HepG2 (cell line): Measurements from ENCODE around the gene WDR45B. TPM values are rescaled to one million over a fixed set of nuclear protein-coding genes. Genes with fewer than 3 reads are reported as not detected.

Experiments used
- DNMT1 ChIP-seq: sonication (generic); formaldehyde crosslinking; IDR thresholded peaks from 2 replicates; pipeline ENCODE4 v1.5.1; 2020; ENCODE audit warnings: mild to moderate bottlenecking, missing genetic modification reagents
- EEA1 ChIP-seq: sonication (generic); formaldehyde crosslinking; IDR thresholded peaks from 2 replicates; pipeline ENCODE4 v1.5.1; 2020; ENCODE audit warnings: mild to moderate bottlenecking, missing genetic modification reagents, borderline replicate concordance
- HES4 ChIP-seq: sonication (generic); formaldehyde crosslinking; IDR thresholded peaks from 2 replicates; pipeline ENCODE4 v1.9.0; 2021; ENCODE audit warnings: mild to moderate bottlenecking, missing genetic modification reagents, borderline replicate concordance
- HNRNPK ChIP-seq: fragments of 200-400 bp; formaldehyde crosslinking; IDR thresholded peaks from 2 replicates; pipeline ENCODE4 v1.6.1; 2018; ENCODE audit warnings: low read length, low read depth, moderate library complexity, mild to moderate bottlenecking; ENCODE audit not compliant: poor library complexity, severe bottlenecking
- KDM6A ChIP-seq: IDR thresholded peaks from 2 replicates; pipeline ENCODE4 v1.6.1; 2016; ENCODE audit warnings: low read depth
- KLF12 ChIP-seq: sonication (generic); formaldehyde crosslinking; IDR thresholded peaks from 2 replicates; pipeline ENCODE4 v1.4.0; 2020; ENCODE audit warnings: missing genetic modification reagents, borderline replicate concordance
- KLF13 ChIP-seq: sonication (generic); formaldehyde crosslinking; IDR thresholded peaks from 2 replicates; pipeline ENCODE4 v1.4.0; 2020; ENCODE audit warnings: mild to moderate bottlenecking, missing genetic modification reagents
- MAF1 ChIP-seq: sonication (generic); formaldehyde crosslinking; IDR thresholded peaks from 2 replicates; pipeline ENCODE4 v1.5.0; 2020; ENCODE audit warnings: missing genetic modification reagents, borderline replicate concordance
- PITX1 ChIP-seq: sonication (generic); formaldehyde crosslinking; IDR thresholded peaks from 2 replicates; pipeline ENCODE4 v1.5.1; 2020; ENCODE audit warnings: mild to moderate bottlenecking, missing genetic modification reagents
- POLR2A ChIP-seq, 2 experiments: IDR thresholded peaks; 2 replicates each; pipeline ENCODE4 v1.6.1; 2011; ENCODE audit warnings: low read depth in 2 of 2, low read length in 2 of 2, mild to moderate bottlenecking in 1 of 2, moderate library complexity in 1 of 2; ENCODE audit not compliant: insufficient read depth in 1 of 2
- ZNF160 ChIP-seq: sonication (generic); formaldehyde crosslinking; IDR thresholded peaks from 2 replicates; pipeline ENCODE4 v1.8.0; 2022; ENCODE audit warnings: mild to moderate bottlenecking, inconsistent platforms, missing genetic modification reagents
- ZNF235 ChIP-seq: sonication (generic); formaldehyde crosslinking; IDR thresholded peaks from 2 replicates; pipeline ENCODE4 v1.8.1; 2023; ENCODE audit warnings: mild to moderate bottlenecking, missing genetic modification reagents, borderline replicate concordance
- ZNF441 ChIP-seq: sonication (generic); formaldehyde crosslinking; IDR thresholded peaks from 2 replicates; pipeline ENCODE4 v1.7.0; 2021; ENCODE audit warnings: missing genetic modification reagents, borderline replicate concordance
- ZNF652 ChIP-seq: IDR thresholded peaks from 2 replicates; pipeline ENCODE4 v1.6.1; 2016; ENCODE audit warnings: low read depth, borderline replicate concordance
- polyA plus RNA-seq, 8 experiments: library from polyadenylated mRNA; depleted of rRNA in 3 of 8; stranded (reverse) in 7 of 8; unstranded in 1 of 8; fragments of >200 nt; fragmentation: Illumina TruSeq in 4 of 8; extraction: Trizol in 4 of 8; gene quantifications; 2 replicates each; pipeline versions ENCODE4 v1.2.1 to v1.2.3, GENCODE V29; 2011 to 2016; ENCODE audit warnings: low read depth in 4 of 8, missing spikeins in 1 of 8, mixed read lengths in 1 of 8; ENCODE audit not compliant: insufficient read depth in 1 of 8
- total RNA-seq, 5 experiments: library from RNA; depleted of rRNA; stranded (reverse); fragments of >200 nt; fragmentation: Illumina TruSeq; extraction: Trizol; gene quantifications; 2 replicates each; pipeline ENCODE4 v1.2.3, GENCODE V29; 2016; ENCODE audit warnings: low read depth in 1 of 5
- TF ChIP-seq, protein P1 (sequence below): sonication (generic); formaldehyde crosslinking; IDR thresholded peaks from 2 replicates; pipeline ENCODE4 v1.5.1; 2020; ENCODE audit warnings: mild to moderate bottlenecking, missing genetic modification reagents, moderate library complexity
- TF ChIP-seq, protein P2 (sequence below): sonication (generic); formaldehyde crosslinking; IDR thresholded peaks from 2 replicates; pipeline ENCODE4 v1.8.0; 2022; ENCODE audit warnings: missing genetic modification reagents, low read depth, mild to moderate bottlenecking, borderline replicate concordance
- TF ChIP-seq, protein P3 (sequence below): sonication (generic); formaldehyde crosslinking; IDR thresholded peaks from 2 replicates; pipeline ENCODE4 v1.4.0; 2020; ENCODE audit warnings: missing genetic modification reagents
- TF ChIP-seq, protein P4 (sequence below): sonication (generic); formaldehyde crosslinking; IDR thresholded peaks from 2 replicates; pipeline ENCODE4 v1.8.0; 2022; ENCODE audit warnings: missing genetic modification reagents, mild to moderate bottlenecking, borderline replicate concordance
- TF ChIP-seq, protein P5 (sequence below): sonication (generic); formaldehyde crosslinking; IDR thresholded peaks from 2 replicates; pipeline ENCODE4 v1.4.0; 2020; ENCODE audit warnings: missing genetic modification reagents, borderline replicate concordance

WDR45B gene
- total and polyA plus RNA-seq, 2 of the 13 experiments (the other 11 are each of a cell fraction or from before 2014, with no cell fraction given): 86.2 to 155 TPM

DNA sequence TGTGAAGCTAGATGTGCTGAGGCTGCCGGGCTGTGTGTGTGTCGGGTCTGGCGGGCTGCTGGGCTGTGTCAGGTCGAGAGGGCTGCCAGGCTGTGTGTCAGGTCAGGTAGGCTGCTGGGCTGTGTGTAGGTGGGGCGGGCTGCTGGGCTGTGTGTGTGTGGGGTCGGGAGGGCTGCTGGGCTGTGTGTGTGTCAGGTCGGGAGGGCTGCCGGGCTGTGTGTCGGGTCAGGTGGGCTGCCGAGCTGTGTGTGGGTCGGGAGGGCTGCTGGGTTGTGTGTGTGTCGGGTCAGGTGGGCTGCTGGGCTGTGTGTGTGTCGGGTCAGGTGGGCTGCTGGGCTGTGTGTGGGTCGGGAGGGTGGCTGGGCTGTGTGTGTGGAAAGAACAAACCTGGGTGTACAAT is 8.6 kb downstream of the WDR45B start (continued):
- TF ChIP-seq, protein P1, sequence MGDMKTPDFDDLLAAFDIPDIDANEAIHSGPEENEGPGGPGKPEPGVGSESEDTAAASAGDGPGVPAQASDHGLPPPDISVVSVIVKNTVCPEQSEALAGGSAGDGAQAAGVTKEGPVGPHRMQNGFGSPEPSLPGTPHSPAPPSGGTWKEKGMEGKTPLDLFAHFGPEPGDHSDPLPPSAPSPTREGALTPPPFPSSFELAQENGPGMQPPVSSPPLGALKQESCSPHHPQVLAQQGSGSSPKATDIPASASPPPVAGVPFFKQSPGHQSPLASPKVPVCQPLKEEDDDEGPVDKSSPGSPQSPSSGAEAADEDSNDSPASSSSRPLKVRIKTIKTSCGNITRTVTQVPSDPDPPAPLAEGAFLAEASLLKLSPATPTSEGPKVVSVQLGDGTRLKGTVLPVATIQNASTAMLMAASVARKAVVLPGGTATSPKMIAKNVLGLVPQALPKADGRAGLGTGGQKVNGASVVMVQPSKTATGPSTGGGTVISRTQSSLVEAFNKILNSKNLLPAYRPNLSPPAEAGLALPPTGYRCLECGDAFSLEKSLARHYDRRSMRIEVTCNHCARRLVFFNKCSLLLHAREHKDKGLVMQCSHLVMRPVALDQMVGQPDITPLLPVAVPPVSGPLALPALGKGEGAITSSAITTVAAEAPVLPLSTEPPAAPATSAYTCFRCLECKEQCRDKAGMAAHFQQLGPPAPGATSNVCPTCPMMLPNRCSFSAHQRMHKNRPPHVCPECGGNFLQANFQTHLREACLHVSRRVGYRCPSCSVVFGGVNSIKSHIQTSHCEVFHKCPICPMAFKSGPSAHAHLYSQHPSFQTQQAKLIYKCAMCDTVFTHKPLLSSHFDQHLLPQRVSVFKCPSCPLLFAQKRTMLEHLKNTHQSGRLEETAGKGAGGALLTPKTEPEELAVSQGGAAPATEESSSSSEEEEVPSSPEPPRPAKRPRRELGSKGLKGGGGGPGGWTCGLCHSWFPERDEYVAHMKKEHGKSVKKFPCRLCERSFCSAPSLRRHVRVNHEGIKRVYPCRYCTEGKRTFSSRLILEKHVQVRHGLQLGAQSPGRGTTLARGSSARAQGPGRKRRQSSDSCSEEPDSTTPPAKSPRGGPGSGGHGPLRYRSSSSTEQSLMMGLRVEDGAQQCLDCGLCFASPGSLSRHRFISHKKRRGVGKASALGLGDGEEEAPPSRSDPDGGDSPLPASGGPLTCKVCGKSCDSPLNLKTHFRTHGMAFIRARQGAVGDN (CRISPR knock-in tag): 0 out of 2 replicates have a peak, but pooled peaks have one; percentile 9
- TF ChIP-seq, protein P2, sequence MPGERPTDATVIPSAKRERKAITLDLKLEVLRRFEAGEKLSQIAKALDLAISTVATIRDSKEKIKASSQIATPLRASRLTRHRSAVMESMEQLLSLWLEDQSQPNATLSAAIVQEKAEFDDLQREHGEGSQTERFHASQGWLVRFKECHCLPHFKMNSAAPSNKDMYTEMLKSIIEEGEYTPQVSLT: no peak
- TF ChIP-seq, protein P3, sequence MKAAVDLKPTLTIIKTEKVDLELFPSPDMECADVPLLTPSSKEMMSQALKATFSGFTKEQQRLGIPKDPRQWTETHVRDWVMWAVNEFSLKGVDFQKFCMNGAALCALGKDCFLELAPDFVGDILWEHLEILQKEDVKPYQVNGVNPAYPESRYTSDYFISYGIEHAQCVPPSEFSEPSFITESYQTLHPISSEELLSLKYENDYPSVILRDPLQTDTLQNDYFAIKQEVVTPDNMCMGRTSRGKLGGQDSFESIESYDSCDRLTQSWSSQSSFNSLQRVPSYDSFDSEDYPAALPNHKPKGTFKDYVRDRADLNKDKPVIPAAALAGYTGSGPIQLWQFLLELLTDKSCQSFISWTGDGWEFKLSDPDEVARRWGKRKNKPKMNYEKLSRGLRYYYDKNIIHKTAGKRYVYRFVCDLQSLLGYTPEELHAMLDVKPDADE (CRISPR knock-in tag): no peak
- TF ChIP-seq ZNF441 (CRISPR knock-in tag) (no peak), ZNF160 (CRISPR knock-in tag) (no peak), ZNF235 (no peak), POLR2A (IDR thresholded peaks at IDR 0.05; ENCODE audit: insufficient read depth in 1 of 2, low read depth in 2 of 2, low read length in 2 of 2) (peak in 1 of 2 experiments; percentile 41; a peak in 1 of 4 replicates), DNMT1 (CRISPR knock-in tag) (0 out of 2 replicates have a peak, but pooled peaks have one; percentile 40), ZNF652 (no peak), HNRNPK (peak; percentile 11), HES4 (CRISPR knock-in tag) (no peak), MAF1 (CRISPR knock-in tag) (no peak), PITX1 (no peak), KLF13 (CRISPR knock-in tag) (no peak), KLF12 (CRISPR knock-in tag) (no peak), EEA1 (CRISPR knock-in tag) (no peak), KDM6A (CRISPR knock-in tag) (no peak)
- TF ChIP-seq, protein P4, sequence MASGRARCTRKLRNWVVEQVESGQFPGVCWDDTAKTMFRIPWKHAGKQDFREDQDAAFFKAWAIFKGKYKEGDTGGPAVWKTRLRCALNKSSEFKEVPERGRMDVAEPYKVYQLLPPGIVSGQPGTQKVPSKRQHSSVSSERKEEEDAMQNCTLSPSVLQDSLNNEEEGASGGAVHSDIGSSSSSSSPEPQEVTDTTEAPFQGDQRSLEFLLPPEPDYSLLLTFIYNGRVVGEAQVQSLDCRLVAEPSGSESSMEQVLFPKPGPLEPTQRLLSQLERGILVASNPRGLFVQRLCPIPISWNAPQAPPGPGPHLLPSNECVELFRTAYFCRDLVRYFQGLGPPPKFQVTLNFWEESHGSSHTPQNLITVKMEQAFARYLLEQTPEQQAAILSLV: 0 out of 2 replicates have a peak, but pooled peaks have one; percentile 27
- TF ChIP-seq, protein P5, sequence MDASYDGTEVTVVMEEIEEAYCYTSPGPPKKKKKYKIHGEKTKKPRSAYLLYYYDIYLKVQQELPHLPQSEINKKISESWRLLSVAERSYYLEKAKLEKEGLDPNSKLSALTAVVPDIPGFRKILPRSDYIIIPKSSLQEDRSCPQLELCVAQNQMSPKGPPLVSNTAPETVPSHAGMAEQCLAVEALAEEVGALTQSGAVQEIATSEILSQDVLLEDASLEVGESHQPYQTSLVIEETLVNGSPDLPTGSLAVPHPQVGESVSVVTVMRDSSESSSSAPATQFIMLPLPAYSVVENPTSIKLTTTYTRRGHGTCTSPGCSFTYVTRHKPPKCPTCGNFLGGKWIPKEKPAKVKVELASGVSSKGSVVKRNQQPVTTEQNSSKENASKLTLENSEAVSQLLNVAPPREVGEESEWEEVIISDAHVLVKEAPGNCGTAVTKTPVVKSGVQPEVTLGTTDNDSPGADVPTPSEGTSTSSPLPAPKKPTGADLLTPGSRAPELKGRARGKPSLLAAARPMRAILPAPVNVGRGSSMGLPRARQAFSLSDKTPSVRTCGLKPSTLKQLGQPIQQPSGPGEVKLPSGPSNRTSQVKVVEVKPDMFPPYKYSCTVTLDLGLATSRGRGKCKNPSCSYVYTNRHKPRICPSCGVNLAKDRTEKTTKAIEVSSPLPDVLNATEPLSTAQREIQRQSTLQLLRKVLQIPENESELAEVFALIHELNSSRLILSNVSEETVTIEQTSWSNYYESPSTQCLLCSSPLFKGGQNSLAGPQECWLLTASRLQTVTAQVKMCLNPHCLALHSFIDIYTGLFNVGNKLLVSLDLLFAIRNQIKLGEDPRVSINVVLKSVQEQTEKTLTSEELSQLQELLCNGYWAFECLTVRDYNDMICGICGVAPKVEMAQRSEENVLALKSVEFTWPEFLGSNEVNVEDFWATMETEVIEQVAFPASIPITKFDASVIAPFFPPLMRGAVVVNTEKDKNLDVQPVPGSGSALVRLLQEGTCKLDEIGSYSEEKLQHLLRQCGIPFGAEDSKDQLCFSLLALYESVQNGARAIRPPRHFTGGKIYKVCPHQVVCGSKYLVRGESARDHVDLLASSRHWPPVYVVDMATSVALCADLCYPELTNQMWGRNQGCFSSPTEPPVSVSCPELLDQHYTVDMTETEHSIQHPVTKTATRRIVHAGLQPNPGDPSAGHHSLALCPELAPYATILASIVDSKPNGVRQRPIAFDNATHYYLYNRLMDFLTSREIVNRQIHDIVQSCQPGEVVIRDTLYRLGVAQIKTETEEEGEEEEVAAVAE: no peak
